ENCODE data around the gene COG2.

- TF ChIP-seq POLR2AphosphoS5 (IDR thresholded peaks at IDR 0.05; ENCODE audit: low read depth, low read length) = no peak
- no peak for TF ChIP-seq TAF1 (IDR thresholded peaks at IDR 0.05; ENCODE audit: low read depth, low read length)
- TF ChIP-seq POLR2A (IDR thresholded peaks at IDR 0.05; ENCODE audit: control extremely low read depth in 1 of 2, low read depth in 2 of 2, low read length in 2 of 2) = no peak
- no peak for TF ChIP-seq EZH2 (IDR thresholded peaks at IDR 0.05; ENCODE audit: low read depth, low read length, severe bottlenecking)
- no peak for TF ChIP-seq EP300 (IDR thresholded peaks at IDR 0.05; ENCODE audit: borderline replicate concordance in 1 of 2, low read depth in 2 of 2, low read length in 2 of 2)
- no peak for TF ChIP-seq CTCF (IDR thresholded peaks at IDR 0.05; ENCODE audit: control extremely low read depth in 1 of 3, insufficient read depth in 1 of 3, low read depth in 1 of 3, low read length in 3 of 3)
- no peak for TF ChIP-seq SP1 (IDR thresholded peaks at IDR 0.05; ENCODE audit: low read depth, low read length)
- no peak for TF ChIP-seq BRCA1 (IDR thresholded peaks at IDR 0.05; ENCODE audit: low read depth, low read length)
- no peak for TF ChIP-seq TCF12 (IDR thresholded peaks at IDR 0.05; ENCODE audit: low read depth, low read length)
- no peak for TF ChIP-seq NRF1 (IDR thresholded peaks at IDR 0.05; ENCODE audit: low read depth, low read length)
- TF ChIP-seq RAD21 (IDR thresholded peaks at IDR 0.05 in 1 of 2, conservative IDR thresholded peaks at IDR 0.05 in 1 of 2; ENCODE audit: low read depth in 2 of 2, low read length in 2 of 2) = no peak
- no peak for TF ChIP-seq CBX5 (IDR thresholded peaks at IDR 0.05; ENCODE audit: low read depth, low read length)
Observed at GRCh38 chr1:230679192-230679591, 36.9 kb downstream of the COG2 start.

Data from H1 (cell line).